Kidney (tissue), 14 donors: ENCODE measurements around the gene PLAU. TPM values are rescaled to one million over a fixed set of nuclear protein-coding genes. Genes with fewer than 3 reads are reported as not detected.

Experiments
- DNase-seq, 5 donors: peaks; one replicate each; pipeline ENCODE4 v3.0.0-alpha.2; 2013 to 2020
- FAIRE-seq: peaks from 2 replicates; lab custom pipeline; 2012; peaks lifted over from hg19 to GRCh38; lab: Jason Lieb, UNC
- H3K27ac ChIP-seq, 2 donors: one replicate each; pipeline ENCODE4 v1.7.0; 2013; ENCODE audit warnings: low read depth in 2 of 2, low read length in 2 of 2, inconsistent platforms in 1 of 2
- H3K27me3 ChIP-seq: one replicate; pipeline ENCODE4 v1.7.1; 2013; ENCODE audit warnings: low read length, inconsistent platforms; ENCODE audit not compliant: control insufficient read depth, insufficient read depth
- H3K36me3 ChIP-seq, 3 donors: one replicate each; pipeline versions ENCODE4 v1.7.0 to v1.7.1; 2013; ENCODE audit warnings: low read length in 3 of 3, control low read depth in 1 of 3, inconsistent platforms in 1 of 3; ENCODE audit not compliant: insufficient read depth in 3 of 3, control insufficient read depth in 2 of 3
- H3K4me1 ChIP-seq, 3 donors: one replicate each; pipeline versions ENCODE4 v1.7.0 to v1.7.1; 2013; ENCODE audit warnings: low read length in 3 of 3, inconsistent platforms in 1 of 3, low read depth in 1 of 3; ENCODE audit not compliant: control insufficient read depth in 2 of 3, insufficient read depth in 2 of 3
- H3K4me3 ChIP-seq, 3 donors: one replicate each; pipeline versions ENCODE4 v1.7.0 to v1.8.1; 2013; ENCODE audit warnings: low read length in 3 of 3, control low read depth in 1 of 3, inconsistent platforms in 1 of 3
- H3K9ac ChIP-seq, 3 donors: one replicate each; pipeline versions ENCODE4 v1.7.0 to v1.7.1; 2013; ENCODE audit warnings: low read length in 3 of 3, control low read depth in 1 of 3, inconsistent platforms in 1 of 3
- H3K9me3 ChIP-seq, 3 donors: one replicate each; pipeline versions ENCODE4 v1.7.0 to v1.7.1; 2013; ENCODE audit warnings: low read length in 3 of 3, control low read depth in 1 of 3, inconsistent platforms in 1 of 3; ENCODE audit not compliant: control insufficient read depth in 2 of 3, insufficient read depth in 1 of 3
- CTCF ChIP-seq: IDR thresholded peaks from 3 replicates; pipeline ENCODE4 v1.5.1; 2012; ENCODE audit warnings: mild to moderate bottlenecking, moderate library complexity, borderline replicate concordance; ENCODE audit not compliant: insufficient read depth; ENCODE audit errors: extremely low read depth
- intact Hi-C: fragments of 100-400 bp; cut with DNase I; formaldehyde crosslinking; loops from one replicate; pipeline ENCODE4 v1.11.1; 2022
- polyA plus RNA-seq: library from polyadenylated mRNA; stranded (reverse); fragments of 350-450 nt; fragmentation: Illumina TruSeq; extraction: RNeasy Lipid Tissue Mini Kit (QIAGEN cat#74804); gene quantifications from one replicate; pipeline ENCODE4 v1.2.3, GENCODE V29; 2014; ENCODE audit warnings: low read depth, low replicate concordance; ENCODE audit not compliant: insufficient read depth
- total RNA-seq: library from RNA; stranded (reverse); fragmentation: NEBNext Ultra II Directional; extraction: Animal tissue kit (Norgen Biotek cat#: 25700); gene quantifications from one replicate; pipeline ENCODE4 v1.2.1, GENCODE V29; 2021
- donor health status: control.
- donor health status: control.
- donor health status: control.
- donor health status: control.
- donor health status: control.
- donor health status: DM: yes; HTN: yes; CAD: no.
- donor health status: Normal renal cell carcinoma (clear cell type).

Gene PLAU
- total and polyA plus RNA-seq, 2 donors from 2014 or later: 40.8 to 82.5 TPM

- Histone ChIP-seq H3K4me3 (no peak overlapping the region), H3K36me3 (no peaks in the 10 kb centered on the region), H3K27ac (no peak overlapping the region), H3K9ac (no peak overlapping the region), H3K27me3 (no peaks in the 10 kb centered on the region), H3K9me3 (no peaks in the 10 kb centered on the region), H3K4me1 (peaks cover 6 to 33% (median 8%) of the 10 kb centered on the region in 3 donors)
- no peak for TF ChIP-seq CTCF
- no peak for FAIRE-seq
- intact Hi-C loops: no loop called here
- DNase-seq: peak in 4 of 5 donors; percentile 65 to 81 (median 73)
Measured at GRCh38 chr10:73908853-73909539, 1.9 kb upstream of the PLAU start.

- no peak for TF ChIP-seq CTCF
- Histone ChIP-seq H3K27ac (peak overlapping the region in 1 of 2 donors; percentile 28), H3K36me3 (no peaks in the 10 kb centered on the region), H3K9ac (no peak overlapping the region), H3K27me3 (no peaks in the 10 kb centered on the region), H3K4me1 (peaks cover 6 to 33% (median 8%) of the 10 kb centered on the region in 3 donors), H3K4me3 (no peak overlapping the region), H3K9me3 (no peaks in the 10 kb centered on the region)
- DNase-seq (peak in 1 of 5 donors; percentile 67), FAIRE-seq (no peak)
- intact Hi-C loops: no loop called here
Measured at GRCh38 chr10:73909540-73910115, 1.3 kb upstream of the PLAU start.

GRCh38 chr10:73910401-73910763 lies 550 bp upstream of the PLAU start:
- Histone ChIP-seq H3K27me3 (no peaks in the 10 kb centered on the region), H3K36me3 (no peaks in the 10 kb centered on the region), H3K9ac (peak overlapping the region in 2 of 3 donors; percentile 21 to 46), H3K4me1 (peaks cover 6 to 33% (median 8%) of the 10 kb centered on the region in 3 donors), H3K9me3 (no peaks in the 10 kb centered on the region), H3K27ac (peak overlapping the region; percentile 2 to 34), H3K4me3 (peak overlapping the region in 2 of 3 donors; percentile 55 to 64)
- no peak for TF ChIP-seq CTCF
- intact Hi-C loops: no loop called here
- DNase-seq: peak in 1 of 5 donors; percentile 60
- FAIRE-seq: no peak
